ENCODE results near the gene HDGFL2. TPM values are rescaled to one million over a fixed set of nuclear protein-coding genes. Genes with fewer than 3 reads are reported as not detected.

HDGFL2 gene
- total RNA-seq, 1 experiment from 2014 or later: 75.2 TPM

DNA sequence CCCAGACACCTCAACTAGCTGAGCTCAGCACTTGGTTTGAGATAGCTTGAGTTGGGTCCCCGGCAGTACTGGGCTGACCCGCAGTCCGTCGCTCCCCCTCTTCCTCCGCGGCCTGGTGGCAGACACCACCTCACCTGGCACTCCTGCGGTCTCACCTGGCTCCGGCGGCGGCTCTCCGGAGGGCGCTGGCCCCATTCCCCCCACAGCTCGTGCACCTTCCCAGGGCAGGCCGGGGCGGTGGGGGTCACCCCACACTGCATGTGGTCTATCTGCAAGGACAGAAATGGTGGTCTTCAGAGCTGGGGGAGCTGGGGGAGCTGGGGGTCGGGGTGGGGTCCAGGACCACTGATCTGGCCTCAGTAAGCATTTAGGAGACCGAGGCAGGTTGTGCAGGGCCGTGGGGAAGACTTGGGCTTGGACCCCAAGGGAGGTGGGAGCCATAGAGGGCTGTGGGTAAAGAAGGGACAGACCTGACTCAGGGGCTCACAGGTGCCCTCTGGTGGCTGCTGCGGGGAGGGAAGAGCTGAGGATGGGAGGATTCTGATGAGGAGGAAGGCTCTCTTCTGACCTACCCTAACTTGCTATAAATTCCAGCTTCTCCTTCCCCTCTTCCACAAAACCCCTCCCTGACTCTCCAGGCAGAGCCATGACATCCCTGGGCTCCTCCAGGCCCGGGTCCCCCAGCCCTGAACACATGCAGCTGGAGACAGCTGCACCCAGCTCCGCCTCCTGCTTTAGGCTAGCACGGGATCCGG lies 52.9 kb downstream of the HDGFL2 start:
- no TSS peak for BruUV-seq (replicated peaks)
- RAD21 ChIA-PET (ENCODE audit: low non-redundant PET in 1 of 2, low total read pairs in 2 of 2, uncharacterized antibody in 2 of 2, unreplicated experiment in 2 of 2): interaction anchor here (0.8 to 1.1 kb wide), 2 partner anchors 258 kb away, joined by 3 to 4 read pairs; no protein-coding TSS in a partner anchor
- no peak overlapping the region for H3K4me3 ChIP-seq (replicated peaks in 1 of 2; ENCODE audit: low read depth in 1 of 2, low read length in 2 of 2)
- no peaks in the 10 kb centered on the region for H3K9me2 ChIP-seq (ENCODE audit: insufficient read depth)
- POLR2A ChIA-PET: interaction anchor here (1.0 kb wide), 1 partner anchor 10 kb away, joined by 8 read pairs; the partner anchor contains the start of gene PLIN5
- H3K9me3 ChIP-seq (ENCODE audit: control insufficient read depth in 1 of 2, insufficient read depth in 1 of 2, low read depth in 1 of 2, low read length in 2 of 2): no peaks in the 10 kb centered on the region
- H3K4me2 ChIP-seq (ENCODE audit: low read length): no peak overlapping the region
- H3K27ac ChIP-seq (ENCODE audit: low read depth, low read length): no peak overlapping the region
- H2AFZ ChIP-seq (ENCODE audit: low read depth, low read length, poor library complexity, severe bottlenecking): no peak overlapping the region
- CTCF ChIA-PET: interaction anchor here (0.6 to 4.9 kb wide), 18 partner anchors 7 to 266 kb away, joined by 3 to 76 read pairs (median 4); partner anchors contain the start of genes FEM1A, LRG1, PLIN5 and UBXN6
- H3K27me3 ChIP-seq (ENCODE audit: insufficient read depth, low read length): no peaks in the 10 kb centered on the region
- H3K4me1 ChIP-seq (ENCODE audit: control insufficient read depth in 1 of 2, insufficient read depth in 2 of 2, low read length in 2 of 2): peaks cover 0 to 7% of the 10 kb centered on the region in 2 experiments; a peak in 1 of 4 replicates
- no peaks in the 10 kb centered on the region for H4K20me1 ChIP-seq (ENCODE audit: insufficient read depth)
- intact Hi-C loops (cut with micrococcal nuclease): loop anchor here (10.0 kb wide), 1 partner anchor 260 kb away; no protein-coding TSS in a partner anchor
- H3K79me2 ChIP-seq (ENCODE audit: insufficient read depth, low read length): no peaks in the 10 kb centered on the region
- H3K36me3 ChIP-seq (ENCODE audit: control insufficient read depth in 1 of 2, insufficient read depth in 2 of 2, low read length in 2 of 2): no peaks in the 10 kb centered on the region
- H3K9ac ChIP-seq (ENCODE audit: low read length): no peak overlapping the region
- no peak for TF ChIP-seq SP1 (IDR thresholded peaks at IDR 0.05; ENCODE audit: low read depth)
- TF ChIP-seq YY1 (IDR thresholded peaks at IDR 0.05; ENCODE audit: extremely low read depth, insufficient replicate concordance, low read depth, low read length): peak; percentile 26
- TF ChIP-seq, protein P1, sequence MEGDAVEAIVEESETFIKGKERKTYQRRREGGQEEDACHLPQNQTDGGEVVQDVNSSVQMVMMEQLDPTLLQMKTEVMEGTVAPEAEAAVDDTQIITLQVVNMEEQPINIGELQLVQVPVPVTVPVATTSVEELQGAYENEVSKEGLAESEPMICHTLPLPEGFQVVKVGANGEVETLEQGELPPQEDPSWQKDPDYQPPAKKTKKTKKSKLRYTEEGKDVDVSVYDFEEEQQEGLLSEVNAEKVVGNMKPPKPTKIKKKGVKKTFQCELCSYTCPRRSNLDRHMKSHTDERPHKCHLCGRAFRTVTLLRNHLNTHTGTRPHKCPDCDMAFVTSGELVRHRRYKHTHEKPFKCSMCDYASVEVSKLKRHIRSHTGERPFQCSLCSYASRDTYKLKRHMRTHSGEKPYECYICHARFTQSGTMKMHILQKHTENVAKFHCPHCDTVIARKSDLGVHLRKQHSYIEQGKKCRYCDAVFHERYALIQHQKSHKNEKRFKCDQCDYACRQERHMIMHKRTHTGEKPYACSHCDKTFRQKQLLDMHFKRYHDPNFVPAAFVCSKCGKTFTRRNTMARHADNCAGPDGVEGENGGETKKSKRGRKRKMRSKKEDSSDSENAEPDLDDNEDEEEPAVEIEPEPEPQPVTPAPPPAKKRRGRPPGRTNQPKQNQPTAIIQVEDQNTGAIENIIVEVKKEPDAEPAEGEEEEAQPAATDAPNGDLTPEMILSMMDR (IDR thresholded peaks at IDR 0.05 in 2 of 3, conservative IDR thresholded peaks at IDR 0.05 in 1 of 3; ENCODE audit: borderline replicate concordance in 1 of 3, insufficient read depth in 1 of 3, low read depth in 2 of 3, low read length in 2 of 3): peak; percentile 48 to 96 (median 83); a peak in 5 of 6 replicates
- TF ChIP-seq RAD21 (IDR thresholded peaks at IDR 0.05; ENCODE audit: low read depth): peak; percentile 50
- DNase-seq (ENCODE audit: low read depth, low spot score) (peak; percentile 8), ATAC-seq (peak; percentile 88)
